GM13976 (cell line): Measurements from ENCODE around the gene SELENOW.

Experiments used
- DNase-seq: peaks from one replicate; pipeline ENCODE4 v3.0.0; 2012; ENCODE audit warnings: low spot score
- CTCF ChIP-seq: IDR thresholded peaks from 2 replicates; pipeline ENCODE4 v1.5.1; 2012; ENCODE audit warnings: borderline replicate concordance, mild to moderate bottlenecking; ENCODE audit not compliant: insufficient read depth; ENCODE audit errors: extremely low read depth, missing control alignments, control extremely low read depth
- in situ Hi-C: fragments of 300-500 bp; cut with MboI; formaldehyde crosslinking; loops from one replicate; pipeline ENCODE4 v1.12.0; 2022; ENCODE audit warnings: low sequenced_read_pairs, mixed read lengths, inconsistent platforms; ENCODE audit not compliant: unreplicated experiment

SELENOW gene

GRCh38 chr19:47778049-47778953 is at the start of gene SELENOW:
SELENOW (plus strand) TSS chr19:47778703; CDS start chr19:47778786, 83 bp downstream.
- in situ Hi-C loops, result no loop called here
- DNase-seq, result peak; percentile 97
- no peak for TF ChIP-seq CTCF

GRCh38 chr19:47729468-47729798 is 49.1 kb upstream of the SELENOW start:
- no peak for TF ChIP-seq CTCF
- no peak for DNase-seq
- in situ Hi-C loops, result no loop called here

GRCh38 chr19:47729799-47730520 is 48.5 kb upstream of the SELENOW start:
- in situ Hi-C loops, result no loop called here
- peak; percentile 74 for DNase-seq
- TF ChIP-seq CTCF, result no peak

GRCh38 chr19:47730521-47730889 is 48.0 kb upstream of the SELENOW start:
- DNase-seq, result no peak
- TF ChIP-seq CTCF, result no peak
- in situ Hi-C loops, result no loop called here

GRCh38 chr19:47730910-47731309 is 47.6 kb upstream of the SELENOW start:
- no peak for DNase-seq
- no peak for TF ChIP-seq CTCF
- in situ Hi-C loops, result no loop called here

- DNase-seq, result no peak
- no peak for TF ChIP-seq CTCF
- in situ Hi-C loops, result no loop called here
These were observed 43.4 kb upstream of the SELENOW start for GRCh38 chr19:47735131-47735530.
